Naive B cell (primary cell): ENCODE measurements around the gene SLC13A5. TPM values are rescaled to one million over a fixed set of nuclear protein-coding genes. Genes with fewer than 3 reads are reported as not detected.

Experiments
- polyA plus RNA-seq, 6 donors: library from polyadenylated mRNA; unstranded; fragments of 300-500 nt; fragmentation: Illumina TruSeq; gene quantifications; one replicate each; pipeline ENCODE4 v1.2.3, GENCODE V29; 2021; ENCODE audit warnings: low read depth in 6 of 6

Gene SLC13A5
- polyA plus RNA-seq, 6 donors from 2014 or later, result 0.37 TPM; not detected in 5

Other genes with a start within 250 kb of the SLC13A5 start
- under 1 TPM in 3 of 6 donors, not detected in 3; 0.04 to 0.12 (median 0.07) TPM for gene PITPNM3, start 156.8 kb downstream of the SLC13A5 start, polyA plus RNA-seq
- gene KIAA0753, start 72.7 kb downstream of the SLC13A5 start, polyA plus RNA-seq, result 1 to 10 TPM; 2.8 to 5.9 (median 3.2) TPM
- 10 to 100 TPM; 57.8 to 85.5 (median 64.4) TPM for gene TXNDC17, start 72.3 kb downstream of the SLC13A5 start, polyA plus RNA-seq
- gene MED31, start 61.8 kb downstream of the SLC13A5 start, polyA plus RNA-seq, result 10 to 100 TPM; 25.7 to 33.8 (median 31.0) TPM
- gene C17orf100, start 61.6 kb downstream of the SLC13A5 start, polyA plus RNA-seq, result 10 to 100 TPM in 3 of 6 donors, 1 to 10 TPM in 3; 6.6 to 16.8 (median 9.7) TPM
- gene XAF1, start 42.7 kb upstream of the SLC13A5 start, polyA plus RNA-seq, result 10 to 100 TPM; 18.6 to 75.1 (median 22.9) TPM
- not detected for gene FBXO39, start 62.8 kb upstream of the SLC13A5 start, polyA plus RNA-seq
- gene TEKT1, start 118.4 kb upstream of the SLC13A5 start, polyA plus RNA-seq, result not detected